H1 (cell line): ENCODE results near the gene MAP7. TPM values are rescaled to one million over a fixed set of nuclear protein-coding genes. Genes with fewer than 3 reads are reported as not detected.

ENCODE experiments used
- CTCF ChIA-PET: fragments of 300-600 bp; sonication (Branson Sonifier 250); formaldehyde crosslinking; loops from one replicate; lab custom pipeline; 2021; ENCODE audit not compliant: partially characterized antibody; lab: Charles Lee
- POLR2A ChIA-PET: fragments of 300-600 bp; sonication (Branson Sonifier 250); formaldehyde crosslinking; loops from one replicate; lab custom pipeline; 2021; ENCODE audit warnings: inconsistent platforms; ENCODE audit not compliant: partially characterized antibody; lab: Charles Lee
- DNase-seq, 2 experiments: peaks; one replicate each; pipeline versions ENCODE4 v3.0.0 to v3.0.0-alpha.2; 2010 to 2022; ENCODE audit warnings: low spot score in 2 of 2, low read depth in 1 of 2, mixed read lengths in 1 of 2
- FAIRE-seq: peaks from 2 replicates; lab custom pipeline; 2011; peaks lifted over from hg19 to GRCh38; lab: Jason Lieb, UNC
- H2AFZ ChIP-seq: 2 replicates; pipeline ENCODE4 v1.8.1; 2012; ENCODE audit warnings: low read length, inconsistent platforms
- H2AK5ac ChIP-seq: 2 replicates; pipeline ENCODE4 v1.6.1; 2013; ENCODE audit warnings: low read depth, low read length
- H2BK120ac ChIP-seq: replicated peaks from 2 replicates; pipeline ENCODE3; 2013; ENCODE audit warnings: low read depth, low read length, inconsistent platforms
- H2BK12ac ChIP-seq: 2 replicates; pipeline ENCODE4 v1.6.1; 2013; ENCODE audit warnings: low read depth, low read length
- H2BK15ac ChIP-seq: 2 replicates; pipeline ENCODE4 v1.6.1; 2013; ENCODE audit warnings: low read length
- H2BK20ac ChIP-seq: 2 replicates; pipeline ENCODE4 v1.6.1; 2013; ENCODE audit warnings: low read length
- H2BK5ac ChIP-seq: 2 replicates; pipeline ENCODE4 v1.6.1; 2013; ENCODE audit warnings: low read depth, low read length
- H3K14ac ChIP-seq: 2 replicates; pipeline ENCODE4 v1.6.1; 2013; ENCODE audit warnings: inconsistent platforms; ENCODE audit not compliant: insufficient read length
- H3K18ac ChIP-seq: 2 replicates; pipeline ENCODE4 v1.6.1; 2013; ENCODE audit warnings: low read length; ENCODE audit errors: extremely low read depth
- H3K23ac ChIP-seq: 2 replicates; pipeline ENCODE4 v1.6.1; 2013; ENCODE audit warnings: inconsistent platforms; ENCODE audit not compliant: insufficient read length
- H3K23me2 ChIP-seq: 2 replicates; pipeline ENCODE4 v1.6.1; 2013; ENCODE audit warnings: low read depth, low read length
- H3K27ac ChIP-seq: 2 replicates; pipeline ENCODE4 v1.6.1; 2011; ENCODE audit warnings: low read depth, low read length, inconsistent platforms
- H3K27me3 ChIP-seq, 4 experiments: replicated peaks in 1 of 4; 1 replicate in 1 of 4; 2 replicates in 3 of 4; pipeline versions ENCODE4 v1.6.1 to v1.8.1; 2011 to 2013; ENCODE audit warnings: low read length in 3 of 4, mild to moderate bottlenecking in 3 of 4, inconsistent platforms in 2 of 4, mixed read lengths in 2 of 4, moderate library complexity in 1 of 4; ENCODE audit not compliant: control insufficient read depth in 3 of 4, insufficient read depth in 3 of 4; ENCODE audit errors: extremely low read depth in 1 of 4
- H3K36me3 ChIP-seq, 4 experiments: 2 replicates each; pipeline versions ENCODE4 v1.6.1 to v1.8.1; 2011 to 2013; ENCODE audit warnings: mild to moderate bottlenecking in 4 of 4, low read length in 3 of 4, moderate library complexity in 2 of 4, control low read depth in 1 of 4, inconsistent platforms in 1 of 4; ENCODE audit not compliant: insufficient read depth in 4 of 4, control insufficient read depth in 2 of 4
- H3K4ac ChIP-seq: replicated peaks from 2 replicates; pipeline ENCODE3; 2013; ENCODE audit warnings: low read length, low read depth, mixed read lengths, inconsistent platforms; ENCODE audit not compliant: insufficient read length
- H3K4me1 ChIP-seq, 4 experiments: replicated peaks in 1 of 4; 1 replicate in 1 of 4; 2 replicates in 3 of 4; pipeline versions ENCODE4 v1.6.1 to v1.8.1; 2011 to 2013; ENCODE audit warnings: low read length in 3 of 4, inconsistent platforms in 2 of 4, mixed read lengths in 1 of 4; ENCODE audit not compliant: insufficient read depth in 4 of 4, control insufficient read depth in 3 of 4
- H3K4me2 ChIP-seq, 2 experiments: 2 replicates each; pipeline versions ENCODE4 v1.6.1 to v1.8.1; 2011 to 2013; ENCODE audit warnings: low read depth in 2 of 2, low read length in 2 of 2, control low read depth in 1 of 2, inconsistent platforms in 1 of 2, mild to moderate bottlenecking in 1 of 2; ENCODE audit not compliant: insufficient read depth in 1 of 2
- H3K4me3 ChIP-seq, 4 experiments: fragments of 200-600, 300-600 bp in 1 of 4; sonication (generic), shearing (Covaris generic), sonication (Bioruptor Twin) in 1 of 4; 2 replicates each; pipeline versions ENCODE4 v1.5.1 to v1.8.1; 2011 to 2016; ENCODE audit warnings: low read length in 4 of 4, low read depth in 3 of 4, control low read depth in 2 of 4, inconsistent platforms in 2 of 4, mild to moderate bottlenecking in 2 of 4, mixed read lengths in 1 of 4, moderate library complexity in 1 of 4; ENCODE audit not compliant: insufficient read depth in 2 of 4; ENCODE audit errors: extremely low read depth in 1 of 4
- H3K56ac ChIP-seq: replicated peaks from 2 replicates; pipeline ENCODE3; 2013; ENCODE audit warnings: low read depth, mild to moderate bottlenecking, mixed read lengths, low read length, inconsistent platforms; ENCODE audit not compliant: insufficient read length
- H3K79me1 ChIP-seq: 2 replicates; pipeline ENCODE4 v1.6.1; 2013; ENCODE audit warnings: low read depth, low read length, control low read depth
- H3K79me2 ChIP-seq, 2 experiments: 2 replicates each; pipeline versions ENCODE4 v1.6.1 to v1.8.1; 2012 to 2013; ENCODE audit warnings: low read length in 2 of 2, mild to moderate bottlenecking in 2 of 2, inconsistent platforms in 1 of 2; ENCODE audit not compliant: insufficient read depth in 2 of 2, control insufficient read depth in 1 of 2
- H3K9ac ChIP-seq, 4 experiments: replicated peaks in 1 of 4; 1 replicate in 1 of 4; 2 replicates in 3 of 4; pipeline versions ENCODE4 v1.6.1 to v1.8.1; 2011 to 2013; ENCODE audit warnings: low read depth in 3 of 4, low read length in 3 of 4, control low read depth in 2 of 4, mild to moderate bottlenecking in 2 of 4, moderate library complexity in 2 of 4, inconsistent platforms in 1 of 4; ENCODE audit errors: extremely low read depth in 1 of 4
- H3K9me3 ChIP-seq, 2 experiments: 2 replicates each; pipeline versions ENCODE4 v1.6.1 to v1.8.1; 2012 to 2013; ENCODE audit warnings: mild to moderate bottlenecking in 2 of 2, moderate library complexity in 2 of 2, control low read depth in 1 of 2, inconsistent platforms in 1 of 2, low read depth in 1 of 2, low read length in 1 of 2, mixed read lengths in 1 of 2; ENCODE audit not compliant: insufficient read depth in 2 of 2
- H4K20me1 ChIP-seq, 2 experiments: replicated peaks in 1 of 2; 2 replicates each; pipeline versions ENCODE3 to v1.8.1; 2011 to 2013; ENCODE audit warnings: inconsistent platforms in 2 of 2, low read length in 2 of 2, mild to moderate bottlenecking in 1 of 2; ENCODE audit not compliant: insufficient read depth in 2 of 2, control insufficient read depth in 1 of 2
- H4K5ac ChIP-seq: 2 replicates; pipeline ENCODE4 v1.6.1; 2013; ENCODE audit warnings: low read length, low read depth, mixed read lengths, inconsistent platforms; ENCODE audit not compliant: insufficient read length
- H4K8ac ChIP-seq: 2 replicates; pipeline ENCODE4 v1.8.0; 2013; ENCODE audit warnings: mild to moderate bottlenecking, moderate library complexity, low read length, inconsistent platforms; ENCODE audit not compliant: insufficient read depth; ENCODE audit errors: extremely low read depth
- H4K91ac ChIP-seq: replicated peaks from 2 replicates; pipeline ENCODE3; 2013; ENCODE audit warnings: low read length, mixed read lengths, inconsistent platforms; ENCODE audit not compliant: insufficient read length
- HDAC2 ChIP-seq, 2 experiments: fragments of 300-600 bp in 1 of 2; sonication (generic) in 1 of 2; IDR thresholded peaks; 2 replicates each; pipeline ENCODE4 v1.6.1; 2011 to 2012; ENCODE audit warnings: low read depth in 2 of 2, low read length in 2 of 2, mild to moderate bottlenecking in 2 of 2, moderate library complexity in 2 of 2, borderline replicate concordance in 1 of 2, inconsistent platforms in 1 of 2
- TEAD4 ChIP-seq: IDR thresholded peaks from 2 replicates; pipeline ENCODE4 v1.6.1; 2012; ENCODE audit warnings: low read depth, low read length, inconsistent platforms, mixed read lengths
- WGBS, 2 experiments: shearing (Covaris generic) in 1 of 2; methylation state at CpG; one replicate each; pipeline versions ENCODE4 v1.1.6 to v1.1.7; 2013 to 2015; ENCODE audit warnings: low lambda C conversion rate in 2 of 2, mixed read lengths in 2 of 2, inconsistent platforms in 1 of 2, low coverage in 1 of 2, missing lambda C conversion rate in 1 of 2; ENCODE audit not compliant: insufficient replicate concordance in 2 of 2, insufficient coverage in 1 of 2, insufficient read length in 1 of 2; ENCODE audit errors: extremely low coverage in 1 of 2, missing lambda C conversion rate in 1 of 2; 5-methylcytosine and 5-hydroxymethylcytosine counted together
- polyA plus RNA-seq, 7 experiments: library from polyadenylated mRNA; depleted of rRNA in 3 of 7; stranded (reverse) in 5 of 7; unstranded in 2 of 7; fragments of >200 nt in 5 of 7; fragments of 200-250 nt in 2 of 7; gene quantifications; 1 replicate in 5 of 7; 2 replicates in 1 of 7; 4 replicates in 1 of 7; pipeline versions ENCODE4 v1.2.1 to v1.2.3, GENCODE V29; 2011 to 2013; ENCODE audit warnings: missing spikeins in 2 of 7, mixed read lengths in 2 of 7
- total RNA-seq: library from RNA; stranded (reverse); fragmentation: NEBNext Ultra II Directional; extraction: Animal tissue kit (Norgen Biotek cat#: 25700); gene quantifications from 2 replicates; pipeline ENCODE4 v1.2.1, GENCODE V29; 2021

MAP7 gene
- total and polyA plus RNA-seq, 2 of the 8 experiments (the other 6 are each of a cell fraction or from before 2014, with no cell fraction given): 13.5 to 66.9 TPM

GRCh38 chr6:136548582-136549299 lies 1.5 kb downstream of the MAP7 start:
- DNase-seq (no peak), FAIRE-seq (no peak)
- Histone ChIP-seq H3K23ac (no peak overlapping the region), H2BK15ac (no peak overlapping the region), H2BK12ac (no peak overlapping the region), H3K4me1 (peaks cover 2 to 18% (median 5%) of the 10 kb centered on the region in 4 experiments; a peak in 6 of 7 replicates), H3K14ac (no peak overlapping the region), H4K20me1 (peaks cover 0 to 6% of the 10 kb centered on the region in 2 experiments), H2AK5ac (no peak overlapping the region), H4K5ac (no peak overlapping the region), H2AFZ (no peak overlapping the region), H3K9me3 (no peaks in the 10 kb centered on the region), H4K8ac (no peak overlapping the region), H3K9ac (peak overlapping the region in 1 of 4 experiments; percentile 4; a peak in 2 of 7 replicates), H3K56ac (no peak overlapping the region), H3K18ac (0 out of 2 replicates have a peak overlapping the region, but pooled peaks have one; percentile 36), H3K4ac (peak overlapping the region; percentile 3), H2BK20ac (no peak overlapping the region), H3K4me3 (peak overlapping the region; percentile 68 to 99 (median 83)), H2BK120ac (no peak overlapping the region), H3K79me2 (peaks cover 5 to 57% of the 10 kb centered on the region in 2 experiments; a peak in 3 of 4 replicates), H4K91ac (no peak overlapping the region), H3K27me3 (peaks cover 0 to 14% (median 7%) of the 10 kb centered on the region in 4 experiments; a peak in 5 of 7 replicates), H3K23me2 (peaks cover 13% of the 10 kb centered on the region), H2BK5ac (no peak overlapping the region), H3K4me2 (peak overlapping the region; percentile 82 to 88), H3K79me1 (no peaks in the 10 kb centered on the region; the same call in 1 of the 2 replicates), H3K36me3 (no peaks in the 10 kb centered on the region), H3K27ac (no peak overlapping the region)
- CTCF ChIA-PET: interaction anchor here (0.7 to 2.9 kb wide), 14 partner anchors 9 to 1029 kb away, joined by 3 to 22 read pairs (median 3); no protein-coding TSS in a partner anchor
- TF ChIP-seq TEAD4 (no peak), HDAC2 (IDR thresholded peaks at IDR 0.05; ENCODE audit: borderline replicate concordance in 1 of 2, low read depth in 2 of 2, low read length in 2 of 2) (0 out of 4 replicates have a peak, but pooled peaks of 1 of the 2 experiments have one; percentile 1)
- POLR2A ChIA-PET: interaction anchor here (0.7 to 2.8 kb wide), 3 partner anchors 10 to 408 kb away, joined by 3 to 21 read pairs (median 3); partner anchors contain the start of gene BCLAF1
- WGBS, 2 experiments: 18% methylated on average over 14 of the region's 14 CpGs; no CpG with 5 or more reads in 1 of the 2 experiments
